ENCODE data around the gene L3MBTL4.

DNA sequence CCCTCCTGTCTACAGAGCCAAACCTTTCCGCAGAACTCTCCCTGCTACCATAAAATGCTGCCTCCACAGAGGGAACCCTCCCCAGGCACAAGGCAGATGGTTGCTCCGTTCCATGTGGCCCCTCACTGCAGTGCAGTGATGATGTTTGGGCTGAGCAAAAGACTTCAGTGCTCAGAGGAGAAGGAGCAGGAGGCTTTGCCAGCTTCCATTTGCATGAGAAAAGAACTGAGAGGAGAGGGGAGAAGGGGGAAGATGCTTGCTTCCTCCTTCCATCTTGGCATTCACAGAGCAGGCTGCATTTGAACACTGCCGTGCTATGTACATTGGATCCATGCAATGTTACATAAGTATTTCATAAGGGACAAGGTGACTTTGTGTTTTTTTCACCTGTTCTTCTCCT is 472.8 kb downstream of the L3MBTL4 start:
- TF ChIP-seq, protein P1, sequence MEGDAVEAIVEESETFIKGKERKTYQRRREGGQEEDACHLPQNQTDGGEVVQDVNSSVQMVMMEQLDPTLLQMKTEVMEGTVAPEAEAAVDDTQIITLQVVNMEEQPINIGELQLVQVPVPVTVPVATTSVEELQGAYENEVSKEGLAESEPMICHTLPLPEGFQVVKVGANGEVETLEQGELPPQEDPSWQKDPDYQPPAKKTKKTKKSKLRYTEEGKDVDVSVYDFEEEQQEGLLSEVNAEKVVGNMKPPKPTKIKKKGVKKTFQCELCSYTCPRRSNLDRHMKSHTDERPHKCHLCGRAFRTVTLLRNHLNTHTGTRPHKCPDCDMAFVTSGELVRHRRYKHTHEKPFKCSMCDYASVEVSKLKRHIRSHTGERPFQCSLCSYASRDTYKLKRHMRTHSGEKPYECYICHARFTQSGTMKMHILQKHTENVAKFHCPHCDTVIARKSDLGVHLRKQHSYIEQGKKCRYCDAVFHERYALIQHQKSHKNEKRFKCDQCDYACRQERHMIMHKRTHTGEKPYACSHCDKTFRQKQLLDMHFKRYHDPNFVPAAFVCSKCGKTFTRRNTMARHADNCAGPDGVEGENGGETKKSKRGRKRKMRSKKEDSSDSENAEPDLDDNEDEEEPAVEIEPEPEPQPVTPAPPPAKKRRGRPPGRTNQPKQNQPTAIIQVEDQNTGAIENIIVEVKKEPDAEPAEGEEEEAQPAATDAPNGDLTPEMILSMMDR (IDR thresholded peaks at IDR 0.05), result no peak
- no peak for TF ChIP-seq POLR2A (IDR thresholded peaks at IDR 0.05)

Data from heart left ventricle (tissue), 13 donors.